SW 1271 (cell line): ENCODE measurements around the gene LINC00632.
"Not testable (repeated sequence)": the region's sequence is repeated elsewhere in the genome, so short reads cannot be mapped to it uniquely, and the experiment has no call there.

ENCODE experiments used
- DNase-seq, 2 experiments: peaks; one replicate each; lab custom pipeline; 2025; lab: John Stamatoyannopoulos, UW

LINC00632 gene

DNA sequence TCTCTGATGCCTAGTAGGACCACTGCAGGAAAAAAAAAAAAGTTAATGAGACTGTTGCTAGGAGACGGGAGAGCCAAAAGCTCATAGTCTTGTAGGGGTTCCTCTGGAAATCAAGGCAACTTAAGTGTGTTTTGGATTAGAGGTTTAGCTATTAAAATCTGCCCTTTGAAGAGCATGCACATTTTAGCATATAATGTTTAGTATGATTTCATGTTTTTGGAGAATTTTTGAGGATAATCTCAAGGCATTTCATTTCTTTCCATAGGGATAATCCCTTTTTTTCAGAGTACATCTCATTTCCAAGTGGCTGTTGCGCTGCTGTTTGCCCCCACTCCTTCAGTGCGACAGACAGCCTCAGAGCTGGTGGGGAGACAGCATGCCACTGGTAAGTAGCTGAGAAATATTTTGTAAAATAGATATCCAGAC lies at the start of gene LINC00632:
Gene LINC00632 (plus strand): TSS at position 339 of the 426 bp plus-strand sequence.
- DNase-seq, result no peak

DNA sequence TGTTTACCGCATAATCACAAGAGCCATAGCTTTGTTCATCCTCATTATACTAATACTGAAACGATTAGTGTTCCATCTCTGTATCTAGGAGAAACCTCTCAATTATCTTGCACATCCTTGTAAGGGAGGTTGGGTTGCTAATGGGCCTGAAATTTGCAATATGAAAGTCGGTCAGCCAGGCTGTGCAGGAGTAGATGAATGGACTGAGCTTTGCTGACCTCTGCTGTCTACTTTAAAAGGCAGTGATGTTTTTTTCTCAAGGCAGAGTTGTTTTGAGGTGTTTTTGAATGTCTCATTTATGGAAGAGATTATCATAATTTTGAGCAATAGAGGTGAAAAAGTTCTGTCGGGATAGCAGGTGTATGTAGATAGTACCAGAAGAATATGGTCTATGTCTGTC lies 47.9 kb upstream of the LINC00632 start:
- peak in 1 of 2 experiments; percentile 20 for DNase-seq

- peak; percentile 0 to 25 for DNase-seq
These were observed 44.6 kb upstream of the LINC00632 start for GRCh38 chrX:140664939-140665338.

GRCh38 chrX:140672840-140673731 lies 36.5 kb upstream of the LINC00632 start:
- no peak for DNase-seq

GRCh38 chrX:140687706-140688105 lies 21.9 kb upstream of the LINC00632 start:
- no peak for DNase-seq

DNA sequence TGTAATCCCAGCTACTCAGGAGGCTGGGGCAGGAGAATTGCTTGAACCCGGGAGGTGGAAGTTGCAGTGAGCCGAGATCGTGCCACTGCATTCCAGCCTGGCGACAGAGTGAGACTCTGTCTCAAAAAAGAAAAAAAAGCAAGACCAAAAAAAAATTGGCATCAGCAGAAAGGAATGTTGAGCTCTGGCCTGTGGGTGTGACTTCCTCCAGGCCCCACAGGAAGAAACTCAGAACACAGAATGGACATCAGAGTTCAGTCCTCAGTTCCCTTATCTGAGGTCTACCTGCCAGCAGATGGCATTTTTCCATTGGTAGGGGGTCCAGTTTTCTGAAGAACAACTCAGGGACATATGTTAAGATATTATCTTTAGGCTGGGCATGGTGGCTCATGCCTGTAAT lies 18.0 kb upstream of the LINC00632 start:
- not testable (repeated sequence) for DNase-seq

DNA sequence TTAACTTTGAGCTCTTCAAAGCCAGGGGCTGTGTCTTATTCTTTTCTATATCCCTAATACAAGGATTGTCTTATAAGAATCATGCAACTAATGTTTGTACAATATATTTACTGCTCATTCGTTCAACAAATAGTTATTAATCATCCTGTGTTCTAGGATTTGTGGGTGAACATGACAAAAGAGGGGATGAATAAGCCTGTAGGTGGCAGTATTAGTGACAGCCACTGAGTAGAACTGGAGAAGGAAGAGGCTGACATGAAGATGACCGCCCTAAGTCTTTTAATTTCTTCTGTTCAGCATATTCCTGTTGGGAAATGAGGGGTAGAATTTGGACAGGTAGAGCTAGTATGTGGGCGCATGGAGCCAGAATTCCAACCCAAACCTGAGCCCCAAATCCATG lies 11.9 kb upstream of the LINC00632 start:
- no peak for DNase-seq

GRCh38 chrX:140701480-140701879 lies 8.1 kb upstream of the LINC00632 start:
- peak in 1 of 2 experiments; percentile 5 for DNase-seq

DNA sequence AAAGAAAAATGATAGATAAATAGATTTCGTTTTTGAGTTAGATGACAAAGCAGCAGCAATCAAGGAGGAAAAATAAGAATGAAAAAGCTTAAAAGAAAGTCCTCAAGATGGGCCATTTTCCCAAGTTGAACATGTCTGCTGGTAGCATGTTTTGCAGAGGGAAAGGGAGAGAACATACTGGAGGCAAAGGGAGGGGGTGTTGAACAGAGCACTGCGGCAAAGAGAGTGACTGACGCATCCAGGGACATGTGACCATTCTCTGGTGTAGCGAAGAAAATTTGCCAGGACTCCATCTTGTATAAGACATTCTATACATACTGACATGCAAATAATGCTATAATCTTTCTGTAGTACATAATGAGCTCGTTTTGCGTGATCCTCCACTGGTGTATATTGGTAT lies 1.2 kb downstream of the LINC00632 start:
- DNase-seq, result no peak

DNA sequence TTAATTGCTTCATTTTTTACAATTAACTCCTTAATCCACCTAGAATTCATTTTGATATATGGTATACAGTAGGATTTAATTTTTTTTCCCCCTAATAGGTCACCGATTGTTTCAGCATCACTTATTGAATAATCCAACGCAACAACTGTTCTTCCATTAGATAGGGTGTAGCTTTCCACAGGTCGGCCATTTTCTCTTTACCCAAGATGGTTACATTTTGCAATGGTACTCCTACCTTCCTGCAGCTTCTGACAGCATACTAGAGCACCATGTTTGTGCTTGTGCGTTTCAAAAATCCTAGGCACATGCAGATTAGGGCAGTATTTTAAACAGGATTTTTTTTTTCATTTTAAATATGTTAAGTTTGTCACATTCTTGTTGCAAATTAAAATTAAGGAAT lies 2.3 kb downstream of the LINC00632 start:
- DNase-seq, result no peak

GRCh38 chrX:140712413-140713173 lies 3.0 kb downstream of the LINC00632 start:
- no peak for DNase-seq

DNA sequence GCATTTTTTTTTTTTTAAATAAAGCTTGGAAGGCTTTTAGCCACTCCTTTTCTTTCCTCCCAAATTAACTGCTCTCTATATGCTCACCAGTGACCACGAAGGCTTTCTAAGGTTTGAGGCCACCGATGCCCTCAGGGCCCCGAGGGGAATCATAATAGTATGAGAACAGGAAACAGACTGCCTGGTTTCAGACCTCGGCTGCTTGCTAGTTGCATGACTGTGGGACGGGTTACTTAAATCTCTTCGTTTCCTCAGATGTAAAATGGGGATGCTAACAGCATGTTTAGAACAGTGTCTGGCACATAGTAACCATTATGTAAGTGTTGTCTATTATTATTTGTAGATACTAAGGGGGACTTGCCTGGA lies 3.6 kb downstream of the LINC00632 start:
- DNase-seq, result no peak

GRCh38 chrX:140715787-140716186 lies 6.2 kb downstream of the LINC00632 start:
- no peak for DNase-seq

DNA sequence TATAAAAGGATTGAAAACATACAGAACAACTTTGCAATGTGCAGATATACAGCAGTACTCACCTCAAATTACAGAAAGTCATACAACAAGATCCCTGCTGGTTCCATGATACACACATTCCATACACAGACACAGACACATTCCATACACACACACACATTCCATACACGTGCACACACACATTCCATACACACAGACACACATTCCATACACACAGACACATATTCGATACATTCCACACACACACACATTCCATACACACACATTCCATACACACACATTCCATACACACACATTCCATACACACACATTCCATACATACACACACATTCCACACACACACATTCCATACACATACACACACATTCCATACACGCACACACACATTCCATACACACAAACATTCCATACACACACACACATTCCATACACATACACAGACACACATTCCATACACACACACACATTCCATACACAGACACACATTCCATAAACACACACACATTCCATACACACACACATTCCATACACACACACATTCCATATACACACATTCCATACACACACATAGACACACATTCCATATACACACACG lies 13.7 kb downstream of the LINC00632 start:
- DNase-seq, result no peak

GRCh38 chrX:140724309-140724708 lies 14.8 kb downstream of the LINC00632 start:
- no peak for DNase-seq

DNA sequence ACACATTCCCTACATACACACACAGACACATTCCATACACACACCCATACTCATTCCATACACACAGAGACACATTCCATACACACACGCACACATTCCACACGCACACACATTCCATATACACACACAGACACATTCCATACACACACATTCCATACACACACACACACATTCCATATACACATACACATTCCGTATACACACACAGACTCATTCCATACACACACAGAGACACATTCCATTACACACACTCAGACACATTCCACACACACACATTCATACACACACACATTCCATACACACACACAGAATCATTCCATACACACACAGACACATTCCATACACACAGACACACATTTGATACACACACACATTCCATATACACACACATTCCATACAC lies 15.2 kb downstream of the LINC00632 start:
- DNase-seq, result no peak

DNA sequence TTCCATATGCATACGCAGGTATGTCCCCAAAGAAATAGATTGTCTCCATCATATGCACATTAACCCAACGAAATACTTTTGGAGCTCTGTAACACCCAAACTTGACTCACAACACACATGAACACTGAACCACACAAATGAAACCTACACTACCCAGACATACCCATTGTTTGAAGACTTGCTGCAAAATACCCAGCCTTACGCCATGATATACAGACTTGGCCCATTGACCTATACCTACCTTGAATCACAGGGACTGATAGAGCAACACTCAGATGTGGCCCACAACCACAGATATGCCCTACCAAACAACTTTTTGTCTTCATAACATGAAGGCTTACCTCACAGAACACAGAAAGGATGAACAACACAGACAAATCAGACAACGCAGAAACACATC lies 15.9 kb downstream of the LINC00632 start:
- no peak for DNase-seq

- peak; percentile 4 to 19 for DNase-seq
These were observed 24.3 kb downstream of the LINC00632 start for GRCh38 chrX:140733766-140734342.

DNA sequence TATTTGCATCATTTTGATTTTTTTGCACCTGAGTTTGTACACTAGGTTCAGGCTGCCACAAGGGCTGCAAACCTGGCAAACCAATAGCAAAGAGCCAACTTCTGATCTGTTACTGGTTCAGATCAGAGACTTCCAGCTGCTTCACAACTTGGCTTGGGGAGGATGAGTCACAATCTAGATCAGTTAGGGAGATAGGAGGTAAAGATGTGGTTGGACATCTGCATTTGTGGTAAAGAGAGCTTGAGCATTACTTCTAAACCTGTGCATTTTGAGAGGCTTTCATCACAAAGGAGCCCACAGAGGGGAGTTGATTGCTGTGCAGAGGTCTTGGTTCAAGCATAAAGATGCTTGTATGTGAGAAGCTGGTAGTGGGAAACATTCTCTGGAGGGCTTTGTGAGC lies 34.5 kb downstream of the LINC00632 start:
- no peak for DNase-seq

GRCh38 chrX:140756941-140757340 lies 47.4 kb downstream of the LINC00632 start:
- DNase-seq, result no peak

DNA sequence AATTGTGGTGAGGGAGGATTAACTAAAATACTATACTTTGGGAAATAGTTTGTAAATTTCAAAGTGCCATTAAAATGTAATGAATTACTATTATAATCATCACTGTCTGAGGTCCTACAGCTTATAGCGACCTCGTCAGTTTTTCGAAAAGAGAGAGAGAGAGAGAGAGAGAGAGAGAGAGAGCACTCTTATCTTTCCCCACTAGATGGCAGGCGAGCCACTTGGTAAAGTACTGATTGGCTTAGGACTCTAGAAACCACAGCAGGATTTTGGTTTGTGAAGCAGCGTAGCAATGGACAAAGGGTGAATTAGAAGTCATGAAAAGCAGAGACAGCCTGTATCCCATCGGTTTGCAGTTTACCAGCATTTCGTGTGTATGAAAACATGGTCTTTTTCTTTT lies 52.5 kb downstream of the LINC00632 start:
- DNase-seq, result peak in 1 of 2 experiments; percentile 51

- DNase-seq, result no peak
These were observed 54.9 kb downstream of the LINC00632 start for GRCh38 chrX:140764401-140764919.
